Measurements from ENCODE around the gene MINDY1. TPM values are rescaled to one million over a fixed set of nuclear protein-coding genes. Genes with fewer than 3 reads are reported as not detected.
A peak's percentile ranks its signal among the peaks of the same experiment; 100 is the strongest.

Gene MINDY1
- 10 to 100 TPM; 23.8 to 51.1 (median 31.4) TPM for total RNA-seq
- 10 to 100 TPM in 1 of 3 donors, 1 to 10 TPM in 2; 3.3 to 10.4 (median 3.9) TPM for polyA plus RNA-seq
- long read RNA-seq, donor 1 = 0 reads
- long read RNA-seq, donor 2 = 0 reads

GRCh38 chr1:151006327-151007052, at the start of gene MINDY1:
Gene MINDY1, minus strand, starts transcription at chr1:151006902. Its CDS starts 4,285 bp downstream, at chr1:151002617.
- Histone ChIP-seq H3K36me3 (peaks cover 0 to 12% (median 0%) of the 10 kb centered on the region in 6 donors), H3K27me3 (replicated peaks in 1 of 7) (no peaks in the 10 kb centered on the region), H3K4me1 (peaks cover 44 to 100% (median 88%) of the 10 kb centered on the region in 6 donors), H3K27ac (peak within 1 kb of the TSS; percentile 84 to 95 (median 90)), H3K9me3 (no peaks in the 10 kb centered on the region), H3K4me3 (peak within 1 kb of the TSS; percentile 53 to 87 (median 61))
- 3 to 6% (median 5%) methylated on average over 18 of the region's 18 CpGs for WGBS, 5 donors
- TF ChIP-seq CTCF (IDR thresholded peaks at IDR 0.05 in 8 of 11, conservative IDR thresholded peaks at IDR 0.05 in 3 of 11) (peak in 9 of 11 experiments; percentile 33 to 63 (median 44)), POLR2AphosphoS5 (IDR thresholded peaks at IDR 0.05) (peak; percentile 48 to 90 (median 69)), POLR2A (IDR thresholded peaks at IDR 0.05) (peak in 1 of 3 donors; percentile 67)
- peak; percentile 88 for DNase-seq
- intact Hi-C loops (cut with DNase I; ENCODE audit: low total_unique reads) = no loop called here

- Histone ChIP-seq H3K36me3 (peaks cover 15 to 62% (median 50%) of the 10 kb centered on the region in 6 donors), H3K4me1 (peaks cover 26 to 88% (median 61%) of the 10 kb centered on the region in 6 donors), H3K4me3 (peak overlapping the region; percentile 24 to 93 (median 82)), H3K27me3 (replicated peaks in 1 of 7) (no peaks in the 10 kb centered on the region), H3K27ac (peak overlapping the region; percentile 76 to 99 (median 96)), H3K9me3 (no peaks in the 10 kb centered on the region)
- intact Hi-C loops (cut with DNase I; ENCODE audit: low total_unique reads) = no loop called here
- DNase-seq = no peak
- no peak for TF ChIP-seq CTCF (IDR thresholded peaks at IDR 0.05 in 8 of 11, conservative IDR thresholded peaks at IDR 0.05 in 3 of 11)
- peak in 1 of 3 donors; percentile 53 for TF ChIP-seq POLR2AphosphoS5 (IDR thresholded peaks at IDR 0.05)
- no peak for TF ChIP-seq POLR2A (IDR thresholded peaks at IDR 0.05)
- WGBS, 5 donors = 11 to 21% (median 18%) methylated on average over 2 of the region's 2 CpGs
These were observed 49.4 kb upstream of the MINDY1 start for GRCh38 chr1:151056149-151056548.

- H3K27ac ChIP-seq = peak overlapping the region; percentile 76 to 99 (median 96)
These were observed 48.9 kb upstream of the MINDY1 start for GRCh38 chr1:151055581-151055980.

More at GRCh38 chr1:151055581-151055980, 48.9 kb upstream of the MINDY1 start:
- Histone ChIP-seq H3K9me3 (no peaks in the 10 kb centered on the region), H3K27me3 (replicated peaks in 1 of 7) (no peaks in the 10 kb centered on the region), H3K4me1 (peaks cover 26 to 88% (median 60%) of the 10 kb centered on the region in 6 donors), H3K36me3 (peaks cover 15 to 68% (median 51%) of the 10 kb centered on the region in 6 donors), H3K4me3 (peak overlapping the region in 7 of 8 donors; percentile 70 to 93 (median 86))
- intact Hi-C loops (cut with DNase I; ENCODE audit: low total_unique reads) = no loop called here
- WGBS, 5 donors = 38 to 92% (median 46%) methylated on average over 1 to 2 of the region's 2 CpGs
- no peak for DNase-seq
- TF ChIP-seq POLR2AphosphoS5 (IDR thresholded peaks at IDR 0.05) = no peak
- no peak for TF ChIP-seq POLR2A (IDR thresholded peaks at IDR 0.05)
- TF ChIP-seq CTCF (IDR thresholded peaks at IDR 0.05 in 8 of 11, conservative IDR thresholded peaks at IDR 0.05 in 3 of 11) = no peak
